Sigmoid colon (tissue), 7 donors: ENCODE results near the gene TLNRD1. TPM values are rescaled to one million over a fixed set of nuclear protein-coding genes. Genes with fewer than 3 reads are reported as not detected.

ENCODE experiments used
- DNase-seq: peaks from one replicate; pipeline ENCODE4 v3.0.0-alpha.2; 2019
- H3K27ac ChIP-seq, 4 donors: fragments of 200-600 bp; sonication (generic); one replicate each; pipeline ENCODE4 v1.5.1; 2016 to 2019; ENCODE audit warnings: mild to moderate bottlenecking in 1 of 4
- H3K27me3 ChIP-seq, 3 donors: fragments of 200-600 bp; sonication (generic); one replicate each; pipeline ENCODE4 v1.5.1; 2019; ENCODE audit warnings: mild to moderate bottlenecking in 1 of 3
- H3K36me3 ChIP-seq, 4 donors: fragments of 200-600 bp; sonication (generic); one replicate each; pipeline ENCODE4 v1.5.1; 2016 to 2019
- H3K4me1 ChIP-seq, 4 donors: fragments of 200-600 bp; sonication (generic); one replicate each; pipeline ENCODE4 v1.5.1; 2017 to 2019
- H3K4me3 ChIP-seq, 4 donors: fragments of 200-600 bp; sonication (generic); one replicate each; pipeline ENCODE4 v1.5.1; 2017 to 2019; ENCODE audit warnings: mild to moderate bottlenecking in 2 of 4, moderate library complexity in 1 of 4
- H3K9me3 ChIP-seq, 4 donors: fragments of 200-600 bp in 3 of 4; sonication (generic) in 3 of 4; one replicate each; pipeline versions ENCODE4 v1.5.1 to v1.6.1; 2013 to 2019
- EP300 ChIP-seq, 4 donors: sonication (generic); formaldehyde crosslinking; IDR thresholded peaks; one replicate each; pipeline ENCODE4 v1.6.1; 2017; ENCODE audit warnings: antibody characterized with exemption in 4 of 4
- POLR2A ChIP-seq, 2 donors: fragments of 450-650 bp; IDR thresholded peaks; one replicate each; pipeline ENCODE4 v1.6.1; 2016; ENCODE audit warnings: antibody characterized with exemption in 2 of 2, mild to moderate bottlenecking in 2 of 2, moderate library complexity in 2 of 2
- POLR2AphosphoS5 ChIP-seq, 4 donors: sonication (generic); formaldehyde crosslinking; IDR thresholded peaks; one replicate each; pipeline ENCODE4 v1.6.1; 2017; ENCODE audit warnings: antibody characterized with exemption in 4 of 4
- WGBS, 2 donors: extraction: QIAGEN DNeasy Blood & Tissue Kit; methylation state at CpG; one replicate each; pipeline ENCODE4 v1.1.7; 2013; 5-methylcytosine and 5-hydroxymethylcytosine counted together
- intact Hi-C: fragments of 100-400 bp; cut with DNase I; formaldehyde crosslinking; loops from one replicate; pipeline ENCODE4 v1.15.1; 2023
- polyA plus RNA-seq, 3 donors: library from polyadenylated mRNA; stranded (reverse); fragments of 200-250 nt; gene quantifications; one replicate each; pipeline ENCODE4 v1.2.3, GENCODE V29; 2013
- small RNA-seq, 3 donors: library from RNA; depleted of rRNA; stranded (forward); fragments of <200 nt; gene quantifications; one replicate each; pipeline ENCODE3, GENCODE V24; 2016
- total RNA-seq, 4 donors: library from RNA; depleted of rRNA; stranded (reverse); fragments of >200 nt; gene quantifications; one replicate each; pipeline ENCODE4 v1.1.0, GENCODE V29; 2016
- TF ChIP-seq, protein P1 (sequence below), 4 experiments: fragments of 450-650 bp in 3 of 4; fragments of 200-600 bp in 1 of 4; IDR thresholded peaks; one replicate each; pipeline ENCODE4 v1.5.1; 2016 to 2019; ENCODE audit warnings: antibody characterized with exemption in 4 of 4, mild to moderate bottlenecking in 3 of 4, moderate library complexity in 2 of 4
- donor health status: healthy with polysubstance abuse.
- donor health status: Bipolar disorder and iron deficiency.
- donor health status: healthy.

The TLNRD1 gene
- total and polyA plus RNA-seq, 7 donors = 6.6 to 18.3 (median 12.5) TPM

GRCh38 chr15:81053621-81054020 lies 52.9 kb downstream of the TLNRD1 start:
- no peak overlapping the region for H3K4me3 ChIP-seq
- intact Hi-C loops = no loop called here
- H3K4me1 ChIP-seq = no peaks in the 10 kb centered on the region
- H3K9me3 ChIP-seq = no peaks in the 10 kb centered on the region
- no peak for DNase-seq
- no peak overlapping the region for H3K27ac ChIP-seq
- no peaks in the 10 kb centered on the region for H3K36me3 ChIP-seq
- TF ChIP-seq, protein P1, sequence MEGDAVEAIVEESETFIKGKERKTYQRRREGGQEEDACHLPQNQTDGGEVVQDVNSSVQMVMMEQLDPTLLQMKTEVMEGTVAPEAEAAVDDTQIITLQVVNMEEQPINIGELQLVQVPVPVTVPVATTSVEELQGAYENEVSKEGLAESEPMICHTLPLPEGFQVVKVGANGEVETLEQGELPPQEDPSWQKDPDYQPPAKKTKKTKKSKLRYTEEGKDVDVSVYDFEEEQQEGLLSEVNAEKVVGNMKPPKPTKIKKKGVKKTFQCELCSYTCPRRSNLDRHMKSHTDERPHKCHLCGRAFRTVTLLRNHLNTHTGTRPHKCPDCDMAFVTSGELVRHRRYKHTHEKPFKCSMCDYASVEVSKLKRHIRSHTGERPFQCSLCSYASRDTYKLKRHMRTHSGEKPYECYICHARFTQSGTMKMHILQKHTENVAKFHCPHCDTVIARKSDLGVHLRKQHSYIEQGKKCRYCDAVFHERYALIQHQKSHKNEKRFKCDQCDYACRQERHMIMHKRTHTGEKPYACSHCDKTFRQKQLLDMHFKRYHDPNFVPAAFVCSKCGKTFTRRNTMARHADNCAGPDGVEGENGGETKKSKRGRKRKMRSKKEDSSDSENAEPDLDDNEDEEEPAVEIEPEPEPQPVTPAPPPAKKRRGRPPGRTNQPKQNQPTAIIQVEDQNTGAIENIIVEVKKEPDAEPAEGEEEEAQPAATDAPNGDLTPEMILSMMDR (IDR thresholded peaks at IDR 0.05) = no peak
- TF ChIP-seq POLR2AphosphoS5 (IDR thresholded peaks at IDR 0.05) = no peak
- TF ChIP-seq POLR2A (IDR thresholded peaks at IDR 0.05) = no peak
- no peak for TF ChIP-seq EP300 (IDR thresholded peaks at IDR 0.05)
- no peaks in the 10 kb centered on the region for H3K27me3 ChIP-seq

- no peaks in the 10 kb centered on the region for H3K4me1 ChIP-seq
- no peaks in the 10 kb centered on the region for H3K9me3 ChIP-seq
- no peak overlapping the region for H3K4me3 ChIP-seq
- DNase-seq = no peak
- H3K36me3 ChIP-seq = no peaks in the 10 kb centered on the region
- TF ChIP-seq EP300 (IDR thresholded peaks at IDR 0.05) (no peak), POLR2AphosphoS5 (IDR thresholded peaks at IDR 0.05) (no peak)
- no peak overlapping the region for H3K27ac ChIP-seq
- intact Hi-C loops = no loop called here
- 83 to 87% methylated on average over 2 of the region's 2 CpGs for WGBS, 2 donors
- H3K27me3 ChIP-seq = no peaks in the 10 kb centered on the region
Measured at GRCh38 chr15:81054236-81054635, 53.5 kb downstream of the TLNRD1 start.

Small RNA genes lying within 50 kb of the gene (small RNA-seq; reads per million reads assigned to genes)
- gene MIR4514 = 0 reads per million in 3 donors

Other genes starting within 250 kb of the TLNRD1 start
- under 1 TPM in 2 of 4 donors, not detected in 2; under 0.01 TPM for gene CEMIP, start 221.6 kb upstream of the TLNRD1 start, total RNA-seq
- 1 to 10 TPM in 1 of 3 donors, under 1 TPM in 2; under 0.01 to 2.1 (median 0.23) TPM for gene CEMIP, start 221.6 kb upstream of the TLNRD1 start, polyA plus RNA-seq
- 10 to 100 TPM; 11.7 to 20.8 (median 15.7) TPM for gene MESD, start 11.1 kb upstream of the TLNRD1 start, total RNA-seq
- gene MESD, start 11.1 kb upstream of the TLNRD1 start, polyA plus RNA-seq = 10 to 100 TPM in 1 of 3 donors, 1 to 10 TPM in 2; 5.4 to 20.1 (median 6.9) TPM
- gene CFAP161, start 133.3 kb downstream of the TLNRD1 start, total RNA-seq = 1 to 10 TPM in 1 of 4 donors, not detected in 3; 2.1 TPM
- gene CFAP161, start 133.3 kb downstream of the TLNRD1 start, polyA plus RNA-seq = not detected
- gene IL16, start 196.0 kb downstream of the TLNRD1 start, total RNA-seq = 10 to 100 TPM in 2 of 4 donors, 1 to 10 TPM in 2; 6.2 to 26.3 (median 12.5) TPM
- gene IL16, start 196.0 kb downstream of the TLNRD1 start, polyA plus RNA-seq = 10 to 100 TPM in 1 of 3 donors, 1 to 10 TPM in 2; 3.0 to 52.8 (median 6.6) TPM